ENCODE measurements around the gene SLC24A3. TPM values are rescaled to one million over a fixed set of nuclear protein-coding genes. Genes with fewer than 3 reads are reported as not detected.

SLC24A3 gene
- total RNA-seq, 1 donor from 2014 or later: 0.21 TPM

GRCh38 chr20:19411811-19412210, 199.4 kb downstream of the SLC24A3 start:
- no peaks in the 10 kb centered on the region for H3K27me3 ChIP-seq
- no peaks in the 10 kb centered on the region for H3F3A ChIP-seq (ENCODE audit: low read depth)
- no peak for DNase-seq (ENCODE audit: low spot score)
- H3K9me3 ChIP-seq (ENCODE audit: low read depth): no peaks in the 10 kb centered on the region
- no peaks in the 10 kb centered on the region for H3K4me1 ChIP-seq
- no peak overlapping the region for H2AFZ ChIP-seq (replicated peaks)
- Mint-ChIP-seq H3K4me3 (no peak overlapping the region), H3K27ac (no peak overlapping the region), H3K4me1 (no peaks in the 10 kb centered on the region), H3K9me3 (no peaks in the 10 kb centered on the region), H3K36me3 (no peaks in the 10 kb centered on the region), H3K27me3 (ENCODE audit: insufficient read depth, low read depth) (peaks cover 2% of the 10 kb centered on the region)
- H4K20me1 ChIP-seq (ENCODE audit: low read depth): no peaks in the 10 kb centered on the region
- no peak overlapping the region for H3K9ac ChIP-seq
- H3K4me3 ChIP-seq: no peak overlapping the region
- no peak for TF ChIP-seq EZH2 (IDR thresholded peaks at IDR 0.05)
- no peak for TF ChIP-seq EZH2phosphoT487 (IDR thresholded peaks at IDR 0.05)
- TF ChIP-seq CTCF (IDR thresholded peaks at IDR 0.05): no peak
- H3K4me2 ChIP-seq: no peak overlapping the region
- no peak overlapping the region for H3K27ac ChIP-seq
- H3K36me3 ChIP-seq: no peaks in the 10 kb centered on the region
- H3K79me2 ChIP-seq (ENCODE audit: low read depth): no peaks in the 10 kb centered on the region

- no peak overlapping the region for H3K9ac ChIP-seq
- no peaks in the 10 kb centered on the region for H4K20me1 ChIP-seq (ENCODE audit: low read depth)
- TF ChIP-seq CTCF (IDR thresholded peaks at IDR 0.05): no peak
- no peak for TF ChIP-seq EZH2 (IDR thresholded peaks at IDR 0.05)
- no peak for TF ChIP-seq EZH2phosphoT487 (IDR thresholded peaks at IDR 0.05)
- H3K4me1 Mint-ChIP-seq: no peaks in the 10 kb centered on the region
- H3K9me3 ChIP-seq (ENCODE audit: low read depth): no peaks in the 10 kb centered on the region
- peaks cover under 1% of the 10 kb centered on the region for H3K27me3 Mint-ChIP-seq (ENCODE audit: insufficient read depth, low read depth)
- no peak overlapping the region for H3K27ac ChIP-seq
- H3K4me1 ChIP-seq: no peaks in the 10 kb centered on the region
- no peaks in the 10 kb centered on the region for H3F3A ChIP-seq (ENCODE audit: low read depth)
- no peaks in the 10 kb centered on the region for H3K9me3 Mint-ChIP-seq
- H3K27me3 ChIP-seq: no peaks in the 10 kb centered on the region
- no peak overlapping the region for H3K4me2 ChIP-seq
- H3K36me3 ChIP-seq: no peaks in the 10 kb centered on the region
- no peaks in the 10 kb centered on the region for H3K79me2 ChIP-seq (ENCODE audit: low read depth)
- H3K4me3 Mint-ChIP-seq: no peak overlapping the region
- no peak overlapping the region for H3K27ac Mint-ChIP-seq
- H3K36me3 Mint-ChIP-seq: no peaks in the 10 kb centered on the region
- H3K4me3 ChIP-seq: no peak overlapping the region
- no peak overlapping the region for H2AFZ ChIP-seq (replicated peaks)
- DNase-seq (ENCODE audit: low spot score): no peak
Measured at GRCh38 chr20:19412254-19412653, 199.8 kb downstream of the SLC24A3 start.

GRCh38 chr20:19414600-19414999, 202.2 kb downstream of the SLC24A3 start:
- H3K4me1 Mint-ChIP-seq: no peaks in the 10 kb centered on the region
- Histone ChIP-seq H3K4me1 (no peaks in the 10 kb centered on the region), H4K20me1 (ENCODE audit: low read depth) (no peaks in the 10 kb centered on the region), H3K79me2 (ENCODE audit: low read depth) (no peaks in the 10 kb centered on the region), H3F3A (ENCODE audit: low read depth) (no peaks in the 10 kb centered on the region), H3K4me3 (no peak overlapping the region), H3K36me3 (no peaks in the 10 kb centered on the region), H3K27ac (no peak overlapping the region), H3K9ac (no peak overlapping the region), H3K27me3 (no peaks in the 10 kb centered on the region), H2AFZ (replicated peaks) (no peak overlapping the region), H3K4me2 (no peak overlapping the region), H3K9me3 (ENCODE audit: low read depth) (no peaks in the 10 kb centered on the region)
- H3K4me3 Mint-ChIP-seq: no peak overlapping the region
- H3K9me3 Mint-ChIP-seq: no peaks in the 10 kb centered on the region
- no peaks in the 10 kb centered on the region for H3K36me3 Mint-ChIP-seq
- H3K27me3 Mint-ChIP-seq (ENCODE audit: insufficient read depth, low read depth): no peaks in the 10 kb centered on the region
- no peak for TF ChIP-seq EZH2phosphoT487 (IDR thresholded peaks at IDR 0.05)
- TF ChIP-seq EZH2 (IDR thresholded peaks at IDR 0.05): no peak
- TF ChIP-seq CTCF (IDR thresholded peaks at IDR 0.05): no peak
- no peak overlapping the region for H3K27ac Mint-ChIP-seq
- no peak for DNase-seq (ENCODE audit: low spot score)
